ENCODE measurements around the gene FLOT2.

DNA sequence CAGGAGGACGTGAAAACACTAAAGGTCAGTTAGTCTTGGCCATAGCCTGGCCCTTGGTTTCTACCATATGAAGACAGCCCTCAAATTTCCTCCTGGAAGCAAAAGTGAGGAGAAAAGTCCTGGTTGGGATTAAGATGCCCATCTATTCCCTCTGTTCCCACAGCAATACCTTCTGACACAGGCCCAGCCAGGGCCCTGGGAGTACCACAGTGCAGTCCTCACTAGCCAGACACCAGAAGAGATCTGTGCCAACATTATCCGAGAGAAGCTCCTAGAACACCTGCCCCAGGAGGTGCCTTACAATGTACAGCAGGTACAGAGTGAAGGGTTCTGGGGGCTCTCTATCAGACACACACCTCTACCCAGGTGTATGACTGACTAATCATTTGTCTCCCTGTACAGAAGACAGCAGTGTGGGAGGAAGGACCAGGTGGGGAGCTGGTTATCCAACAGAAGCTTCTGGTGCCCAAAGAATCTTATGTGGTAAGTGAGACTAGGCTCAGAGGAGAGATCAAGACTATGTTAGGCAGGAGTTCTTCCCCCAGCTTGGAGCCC lies 38.7 kb downstream of the FLOT2 start:
- TF ChIP-seq POLR2A (IDR thresholded peaks at IDR 0.05) (no peak), CTCF (IDR thresholded peaks at IDR 0.05 in 4 of 5, conservative IDR thresholded peaks at IDR 0.05 in 1 of 5) (no peak)

Measured in gastrocnemius medialis (tissue), 4 donors.